GM12875 (cell line): Measurements from ENCODE around the gene EPN1.

Experiments
- H3K4me3 ChIP-seq: one replicate; pipeline ENCODE4 v1.5.1; 2011; ENCODE audit warnings: low read depth, low read length, control low read depth
- CTCF ChIP-seq: IDR thresholded peaks from 2 replicates; pipeline ENCODE4 v1.5.1; 2011; ENCODE audit warnings: low read depth, mild to moderate bottlenecking, control low read depth, inconsistent platforms, low read length, moderate library complexity, borderline replicate concordance; ENCODE audit not compliant: insufficient read depth

The EPN1 gene

GRCh38 chr19:55691561-55692481 is 16.8 kb downstream of the EPN1 start:
- TF ChIP-seq CTCF, result no peak
- H3K4me3 ChIP-seq, result no peak overlapping the region

GRCh38 chr19:55692681-55693081 is 17.7 kb downstream of the EPN1 start:
- TF ChIP-seq CTCF, result no peak
- H3K4me3 ChIP-seq, result no peak overlapping the region

- H3K4me3 ChIP-seq, result no peak overlapping the region
- no peak for TF ChIP-seq CTCF
Measured at GRCh38 chr19:55693336-55693974, 18.4 kb downstream of the EPN1 start.

GRCh38 chr19:55694241-55694655 is 19.2 kb downstream of the EPN1 start:
- no peak overlapping the region for H3K4me3 ChIP-seq
- no peak for TF ChIP-seq CTCF

- no peak for TF ChIP-seq CTCF
- no peak overlapping the region for H3K4me3 ChIP-seq
Measured at GRCh38 chr19:55694656-55695491, 19.8 kb downstream of the EPN1 start.

- H3K4me3 ChIP-seq, result no peak overlapping the region
- no peak for TF ChIP-seq CTCF
Measured at GRCh38 chr19:55695511-55696290, 20.7 kb downstream of the EPN1 start.
